ENCODE data around the gene CPEB4. TPM values are rescaled to one million over a fixed set of nuclear protein-coding genes. Genes with fewer than 3 reads are reported as not detected.

The CPEB4 gene
- total and polyA plus RNA-seq, 2 donors (not counting 1 experiment from before 2014, with no cell fraction given): 8.4 to 26.0 TPM

GRCh38 chr5:173904151-173904550 lies 16.0 kb downstream of the CPEB4 start:
- Histone ChIP-seq H3K9me3 (ENCODE audit: control extremely low read depth in 1 of 3, control insufficient read depth in 2 of 3, insufficient read depth in 1 of 3, low read length in 2 of 3) (no peaks in the 10 kb centered on the region), H4K20me1 (ENCODE audit: control insufficient read depth, insufficient read depth, low read length, poor library complexity, severe bottlenecking) (peaks cover 11% of the 10 kb centered on the region), H3K4me2 (replicated peaks; ENCODE audit: low read depth, low read length, poor library complexity, severe bottlenecking) (no peak overlapping the region), H2AFZ (ENCODE audit: insufficient read depth, low read depth, low read length, poor library complexity, severe bottlenecking) (no peak overlapping the region), H3K4me1 (ENCODE audit: control insufficient read depth in 2 of 2, insufficient read depth in 2 of 2, low read length in 2 of 2) (peaks cover 20 to 24% of the 10 kb centered on the region in 2 donors), H3K9ac (ENCODE audit: low read length) (no peak overlapping the region), H3K36me3 (replicated peaks in 1 of 2; ENCODE audit: control extremely low read depth in 1 of 2, control insufficient read depth in 1 of 2, extremely low read depth in 1 of 2, insufficient read depth in 2 of 2, low read length in 1 of 2) (peaks cover 2 to 11% of the 10 kb centered on the region in 2 experiments), H3K4me3 (ENCODE audit: control extremely low read depth in 1 of 5, extremely low read depth in 1 of 5, insufficient read depth in 1 of 5, low read depth in 2 of 5, low read length in 4 of 5) (no peak overlapping the region), H3K27ac (ENCODE audit: low read length in 2 of 2) (no peak overlapping the region), H3K27me3 (replicated peaks in 1 of 4; ENCODE audit: control extremely low read depth in 1 of 4, control insufficient read depth in 3 of 4, insufficient read depth in 4 of 4, low read length in 3 of 4) (no peaks in the 10 kb centered on the region), H3K79me2 (ENCODE audit: control insufficient read depth, insufficient read depth, low read length) (peaks cover 34% of the 10 kb centered on the region)
- no CpG with 5 or more reads among the region's 1 CpG for WGBS (ENCODE audit: insufficient coverage)
- intact Hi-C loops (cut with micrococcal nuclease): no loop called here
- H3K9me3 Mint-ChIP-seq (ENCODE audit: insufficient read depth): no peaks in the 10 kb centered on the region
- peaks cover 41% of the 10 kb centered on the region for H3K4me1 Mint-ChIP-seq
- DNase-seq (no peak), ATAC-seq (ENCODE audit: low read depth) (no peak)
- no peak overlapping the region for H3K4me3 Mint-ChIP-seq
- no peak overlapping the region for H3K27ac Mint-ChIP-seq
- POLR2A ChIA-PET: interaction anchor here (1.1 kb wide), 1 partner anchor 170 kb away, joined by 3 read pairs; no protein-coding TSS in a partner anchor
- no peak for TF ChIP-seq EZH2 (IDR thresholded peaks at IDR 0.05; ENCODE audit: borderline replicate concordance, insufficient read depth, low read depth, low read length, poor library complexity, severe bottlenecking)
- TF ChIP-seq, protein P1, sequence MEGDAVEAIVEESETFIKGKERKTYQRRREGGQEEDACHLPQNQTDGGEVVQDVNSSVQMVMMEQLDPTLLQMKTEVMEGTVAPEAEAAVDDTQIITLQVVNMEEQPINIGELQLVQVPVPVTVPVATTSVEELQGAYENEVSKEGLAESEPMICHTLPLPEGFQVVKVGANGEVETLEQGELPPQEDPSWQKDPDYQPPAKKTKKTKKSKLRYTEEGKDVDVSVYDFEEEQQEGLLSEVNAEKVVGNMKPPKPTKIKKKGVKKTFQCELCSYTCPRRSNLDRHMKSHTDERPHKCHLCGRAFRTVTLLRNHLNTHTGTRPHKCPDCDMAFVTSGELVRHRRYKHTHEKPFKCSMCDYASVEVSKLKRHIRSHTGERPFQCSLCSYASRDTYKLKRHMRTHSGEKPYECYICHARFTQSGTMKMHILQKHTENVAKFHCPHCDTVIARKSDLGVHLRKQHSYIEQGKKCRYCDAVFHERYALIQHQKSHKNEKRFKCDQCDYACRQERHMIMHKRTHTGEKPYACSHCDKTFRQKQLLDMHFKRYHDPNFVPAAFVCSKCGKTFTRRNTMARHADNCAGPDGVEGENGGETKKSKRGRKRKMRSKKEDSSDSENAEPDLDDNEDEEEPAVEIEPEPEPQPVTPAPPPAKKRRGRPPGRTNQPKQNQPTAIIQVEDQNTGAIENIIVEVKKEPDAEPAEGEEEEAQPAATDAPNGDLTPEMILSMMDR (IDR thresholded peaks at IDR 0.05): no peak
- CTCF ChIA-PET: interaction anchor here (1.5 kb wide), 1 partner anchor 14 kb away, joined by 3 read pairs; no protein-coding TSS in a partner anchor
- no peaks in the 10 kb centered on the region for H3K27me3 Mint-ChIP-seq

DNA sequence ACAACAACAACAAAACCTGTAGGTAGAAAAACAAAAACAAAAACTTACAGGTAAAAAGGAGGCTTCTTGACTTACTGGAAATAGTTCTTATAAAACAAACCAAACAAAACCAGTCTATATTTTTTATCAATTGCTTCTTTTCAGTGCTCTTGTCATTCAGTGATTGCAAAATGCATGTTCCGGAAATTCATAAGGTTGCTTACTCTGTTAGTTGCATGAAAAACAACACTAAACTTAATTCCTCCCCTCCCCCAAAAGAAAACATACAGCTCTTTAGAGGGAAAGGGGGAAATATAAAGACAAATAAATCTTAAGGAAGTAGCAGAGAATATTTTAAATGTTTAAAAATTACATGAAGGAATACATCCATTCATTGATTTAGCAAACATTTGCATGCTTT lies 19.1 kb downstream of the CPEB4 start:
- ATAC-seq (ENCODE audit: low read depth): no peak
- no peak overlapping the region for H3K27ac Mint-ChIP-seq
- no peak for DNase-seq
- H3K4me1 Mint-ChIP-seq: peaks cover 35% of the 10 kb centered on the region
- no peaks in the 10 kb centered on the region for H3K9me3 Mint-ChIP-seq (ENCODE audit: insufficient read depth)
- no peak overlapping the region for H3K4me3 Mint-ChIP-seq
- no peak overlapping the region for H3K4me2 ChIP-seq (replicated peaks; ENCODE audit: low read depth, low read length, poor library complexity, severe bottlenecking)
- H3K27ac ChIP-seq (ENCODE audit: low read length in 2 of 2): peak overlapping the region in 1 of 2 donors; percentile 29
- H3K9ac ChIP-seq (ENCODE audit: low read length): no peak overlapping the region
- peaks cover 2 to 13% of the 10 kb centered on the region in 2 experiments for H3K36me3 ChIP-seq (replicated peaks in 1 of 2; ENCODE audit: control extremely low read depth in 1 of 2, control insufficient read depth in 1 of 2, extremely low read depth in 1 of 2, insufficient read depth in 2 of 2, low read length in 1 of 2)
- peak overlapping the region in 1 of 5 experiments; percentile 11 for H3K4me3 ChIP-seq (ENCODE audit: control extremely low read depth in 1 of 5, extremely low read depth in 1 of 5, insufficient read depth in 1 of 5, low read depth in 2 of 5, low read length in 4 of 5)
- ChIA-PET CTCF (interaction anchor here (0.9 to 2.0 kb wide), 2 partner anchors 18 to 230 kb away, joined by 3 to 5 read pairs; no protein-coding TSS in a partner anchor), POLR2A (no interaction called here)
- H3K27me3 ChIP-seq (replicated peaks in 1 of 4; ENCODE audit: control extremely low read depth in 1 of 4, control insufficient read depth in 3 of 4, insufficient read depth in 4 of 4, low read length in 3 of 4): no peaks in the 10 kb centered on the region
- no peaks in the 10 kb centered on the region for H3K9me3 ChIP-seq (ENCODE audit: control extremely low read depth in 1 of 3, control insufficient read depth in 2 of 3, insufficient read depth in 1 of 3, low read length in 2 of 3)
- peaks cover 21 to 26% of the 10 kb centered on the region in 2 donors for H3K4me1 ChIP-seq (ENCODE audit: control insufficient read depth in 2 of 2, insufficient read depth in 2 of 2, low read length in 2 of 2)
- H3K79me2 ChIP-seq (ENCODE audit: control insufficient read depth, insufficient read depth, low read length): peaks cover 24% of the 10 kb centered on the region
- H3K27me3 Mint-ChIP-seq: no peaks in the 10 kb centered on the region
- WGBS (ENCODE audit: insufficient coverage): no CpG with 5 or more reads among the region's 1 CpG
- TF ChIP-seq EZH2 (IDR thresholded peaks at IDR 0.05; ENCODE audit: borderline replicate concordance, insufficient read depth, low read depth, low read length, poor library complexity, severe bottlenecking): no peak
- TF ChIP-seq, protein P1 (IDR thresholded peaks at IDR 0.05): no peak
- intact Hi-C loops (cut with micrococcal nuclease): no loop called here
- H2AFZ ChIP-seq (ENCODE audit: insufficient read depth, low read depth, low read length, poor library complexity, severe bottlenecking): no peak overlapping the region
- H4K20me1 ChIP-seq (ENCODE audit: control insufficient read depth, insufficient read depth, low read length, poor library complexity, severe bottlenecking): peaks cover 5% of the 10 kb centered on the region

Data from B cell (primary cell).